ENCODE data around the gene GALNT2.

The GALNT2 gene

DNA sequence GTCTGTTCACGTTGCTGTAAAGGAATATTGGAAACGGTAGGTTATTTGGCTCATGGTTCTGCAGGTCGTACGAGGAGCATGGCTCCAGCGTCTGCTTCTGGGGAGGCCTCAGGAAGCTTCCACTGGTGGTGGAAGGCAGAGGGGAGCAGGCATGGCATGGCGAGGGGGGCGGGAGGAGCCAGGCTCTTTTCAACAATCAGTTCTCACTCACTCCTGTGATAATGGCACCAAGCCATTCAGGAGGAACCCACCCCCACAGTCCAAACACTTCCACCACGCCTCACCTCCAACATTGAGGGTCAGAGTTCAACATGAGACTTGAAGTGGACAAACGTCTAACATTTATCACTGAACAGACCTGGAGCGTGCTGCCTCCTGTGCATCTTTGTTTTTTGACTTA is 217.9 kb downstream of the GALNT2 start:
- FAIRE-seq (no peak), DNase-seq (ENCODE audit: insufficient read length, low spot score) (no peak)

DNA sequence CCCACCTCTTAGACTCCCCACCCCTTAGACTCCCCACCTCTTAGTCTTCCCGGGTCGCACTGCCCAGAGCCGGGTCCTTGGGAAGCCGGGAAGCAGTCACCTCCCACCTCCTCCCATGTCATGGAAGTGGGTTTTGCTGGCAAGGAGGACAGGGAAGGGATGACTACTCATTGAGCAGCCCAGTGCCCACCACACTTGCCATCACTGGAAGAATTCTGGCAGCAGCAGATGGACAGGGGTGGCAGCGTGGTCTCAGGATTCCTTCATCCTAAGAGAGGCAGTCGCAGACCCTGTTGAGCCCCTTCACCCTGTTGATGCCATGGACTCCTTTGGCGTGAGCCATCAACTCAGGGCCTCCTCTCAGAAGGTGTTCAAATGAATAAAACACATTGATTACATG is 218.3 kb downstream of the GALNT2 start:
- FAIRE-seq = no peak
- no peak for DNase-seq (ENCODE audit: insufficient read length, low spot score)

DNA sequence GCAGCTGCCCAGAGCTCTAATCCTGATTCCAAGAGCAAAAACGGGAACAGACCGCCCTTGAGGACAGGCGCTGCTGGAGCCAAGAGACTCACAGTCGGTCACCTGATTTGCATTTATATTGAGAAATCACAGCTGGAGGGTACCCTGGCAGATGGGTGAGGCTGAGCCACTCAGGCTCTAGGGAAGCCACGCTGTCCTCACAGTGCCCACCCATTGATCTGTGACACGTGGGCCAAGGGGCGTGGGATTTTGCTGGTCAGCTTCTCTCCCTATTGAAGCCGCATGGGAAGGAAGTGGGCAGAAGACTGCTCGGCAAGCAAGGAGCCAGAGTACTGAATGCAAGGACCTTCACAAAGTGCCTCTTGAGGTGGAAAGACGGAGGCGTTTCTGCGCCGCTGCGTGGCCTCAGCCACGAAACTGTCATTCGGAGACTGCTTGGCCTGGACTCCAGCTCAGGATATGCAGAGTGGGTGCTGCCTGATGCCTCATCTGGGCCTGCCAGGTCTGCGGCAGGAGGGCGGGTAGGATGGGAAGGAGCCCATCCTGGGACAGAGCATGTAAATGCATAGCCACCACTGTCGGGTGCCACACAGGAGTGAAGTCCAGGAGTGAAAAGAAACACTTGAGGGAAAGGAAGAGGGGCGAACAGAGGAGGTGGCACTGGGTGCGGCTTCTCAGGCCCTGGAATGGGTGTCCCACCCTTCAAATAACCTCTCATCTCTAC is 219.3 kb downstream of the GALNT2 start:
- DNase-seq (ENCODE audit: insufficient read length, low spot score) (no peak), FAIRE-seq (no peak)

DNA sequence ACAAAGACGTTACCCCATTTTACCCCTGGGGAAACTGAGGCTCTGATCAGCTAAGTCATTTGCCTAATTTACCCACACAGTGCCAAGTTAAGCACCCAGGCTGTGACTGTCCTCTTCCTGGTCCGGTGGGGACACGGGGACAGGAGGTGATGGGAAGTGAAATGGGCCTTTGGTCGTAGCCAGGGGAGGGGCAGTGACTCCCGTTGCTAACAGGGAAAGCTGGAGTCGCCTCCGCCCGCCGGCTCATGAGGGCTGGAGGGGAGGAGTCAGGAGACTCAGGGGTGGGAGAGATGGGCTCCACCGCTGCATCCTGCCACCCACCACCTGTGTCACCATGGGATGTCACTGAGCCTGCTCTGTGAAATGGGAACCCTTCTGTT is 219.8 kb downstream of the GALNT2 start:
- DNase-seq (ENCODE audit: insufficient read length, low spot score) = no peak
- FAIRE-seq = no peak

- DNase-seq (ENCODE audit: insufficient read length, low spot score) = no peak
- no peak for FAIRE-seq
These were observed 220.8 kb downstream of the GALNT2 start for GRCh38 chr1:230287674-230288315.

DNA sequence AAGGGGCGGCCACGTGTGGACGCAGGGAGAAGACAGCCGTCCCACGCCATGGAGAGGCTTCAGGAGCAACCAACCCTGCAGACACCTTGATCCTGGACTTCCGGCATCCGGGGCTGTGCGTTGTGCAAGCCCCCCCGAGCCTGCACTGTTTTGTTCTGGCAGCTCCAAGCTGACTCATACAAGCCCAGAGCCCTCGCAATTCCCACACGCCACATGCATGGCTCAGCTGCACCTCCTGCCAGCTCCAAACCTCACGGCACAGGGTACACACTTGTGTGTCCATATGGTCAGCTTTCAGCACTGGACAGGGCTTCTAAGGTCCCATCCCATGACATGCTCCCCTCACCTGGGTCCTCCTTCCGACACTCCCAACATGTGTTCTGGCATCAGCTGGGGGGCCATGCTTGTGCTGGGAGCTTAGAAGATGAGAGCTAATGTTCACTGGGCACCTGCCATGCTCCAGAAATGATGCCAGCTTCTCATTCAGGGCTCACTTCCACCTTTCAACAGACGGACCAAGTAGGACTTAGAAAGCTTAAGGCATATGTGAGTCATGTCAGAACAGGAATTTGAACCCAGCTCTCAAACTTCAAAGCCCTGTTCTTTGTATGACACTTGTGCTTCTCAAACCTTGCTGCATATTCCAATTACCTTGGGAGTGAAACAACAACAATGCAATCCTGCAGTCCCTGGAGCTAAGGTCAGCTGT is 221.8 kb downstream of the GALNT2 start:
- DNase-seq (ENCODE audit: insufficient read length, low spot score) (no peak), FAIRE-seq (no peak)

GRCh38 chr1:230289350-230289644 is 222.3 kb downstream of the GALNT2 start:
- FAIRE-seq = no peak
- DNase-seq (ENCODE audit: insufficient read length, low spot score) = no peak

- FAIRE-seq = no peak
- no peak for DNase-seq (ENCODE audit: insufficient read length, low spot score)
These were observed 224.9 kb downstream of the GALNT2 start for GRCh38 chr1:230291731-230292620.

DNA sequence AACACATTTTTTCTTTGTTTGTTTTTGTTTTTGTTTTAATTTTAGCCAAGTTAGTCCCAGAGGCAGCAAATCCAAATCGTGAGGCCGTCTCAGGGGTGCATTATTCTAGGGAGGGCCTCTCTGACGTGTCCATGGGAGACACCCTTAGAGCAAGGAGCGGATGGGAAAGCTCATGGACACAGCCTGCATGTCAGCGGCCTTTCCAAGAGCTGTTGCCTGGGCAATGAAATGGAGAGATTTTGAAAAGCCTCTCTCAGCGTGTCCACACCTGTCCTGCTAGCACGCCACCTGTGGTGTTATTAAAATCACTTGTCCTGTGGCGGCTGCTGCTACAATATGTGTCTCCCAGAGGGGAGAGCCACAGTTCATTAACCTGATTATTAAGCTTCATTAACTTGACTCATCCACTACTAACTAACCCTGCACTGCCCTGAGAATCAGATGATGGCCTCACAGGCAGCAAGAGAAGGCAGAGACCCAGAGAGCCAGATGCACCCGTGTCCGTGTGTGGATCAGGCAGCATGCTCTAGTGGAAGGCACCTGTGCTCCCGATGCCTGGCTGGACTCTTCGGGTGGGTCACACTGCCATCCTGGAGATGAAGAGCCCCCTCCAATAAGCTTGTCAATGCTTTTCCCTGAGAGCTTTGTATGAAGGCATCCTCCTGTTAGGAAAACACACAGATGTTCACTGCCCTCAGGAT is 225.8 kb downstream of the GALNT2 start:
- FAIRE-seq = no peak

DNA sequence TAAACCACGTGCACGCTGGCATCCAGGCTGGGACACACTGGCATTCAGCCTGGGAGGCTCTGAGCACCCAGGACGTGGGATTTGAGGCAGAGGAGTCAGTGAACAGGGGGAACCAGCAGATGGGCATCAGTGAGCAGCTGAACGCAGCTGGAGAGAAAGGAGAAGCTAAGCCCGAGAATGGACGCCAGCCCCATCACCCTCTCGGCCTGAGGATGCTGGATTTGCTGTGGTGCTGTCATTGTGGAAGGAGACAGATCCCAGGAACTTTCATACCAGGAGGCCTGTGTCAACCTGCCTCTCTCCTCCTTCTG is 226.3 kb downstream of the GALNT2 start:
- DNase-seq (ENCODE audit: insufficient read length, low spot score) = no peak
- FAIRE-seq = no peak

More for the DNA sequence above, 225.8 kb downstream of the GALNT2 start:
- DNase-seq (ENCODE audit: insufficient read length, low spot score) = no peak

- DNase-seq (ENCODE audit: insufficient read length, low spot score) = no peak
- FAIRE-seq = no peak
These were observed 228.3 kb downstream of the GALNT2 start for GRCh38 chr1:230295367-230295766.

GRCh38 chr1:230299191-230300006 is 232.4 kb downstream of the GALNT2 start:
- DNase-seq (ENCODE audit: insufficient read length, low spot score) = no peak
- FAIRE-seq = no peak

DNA sequence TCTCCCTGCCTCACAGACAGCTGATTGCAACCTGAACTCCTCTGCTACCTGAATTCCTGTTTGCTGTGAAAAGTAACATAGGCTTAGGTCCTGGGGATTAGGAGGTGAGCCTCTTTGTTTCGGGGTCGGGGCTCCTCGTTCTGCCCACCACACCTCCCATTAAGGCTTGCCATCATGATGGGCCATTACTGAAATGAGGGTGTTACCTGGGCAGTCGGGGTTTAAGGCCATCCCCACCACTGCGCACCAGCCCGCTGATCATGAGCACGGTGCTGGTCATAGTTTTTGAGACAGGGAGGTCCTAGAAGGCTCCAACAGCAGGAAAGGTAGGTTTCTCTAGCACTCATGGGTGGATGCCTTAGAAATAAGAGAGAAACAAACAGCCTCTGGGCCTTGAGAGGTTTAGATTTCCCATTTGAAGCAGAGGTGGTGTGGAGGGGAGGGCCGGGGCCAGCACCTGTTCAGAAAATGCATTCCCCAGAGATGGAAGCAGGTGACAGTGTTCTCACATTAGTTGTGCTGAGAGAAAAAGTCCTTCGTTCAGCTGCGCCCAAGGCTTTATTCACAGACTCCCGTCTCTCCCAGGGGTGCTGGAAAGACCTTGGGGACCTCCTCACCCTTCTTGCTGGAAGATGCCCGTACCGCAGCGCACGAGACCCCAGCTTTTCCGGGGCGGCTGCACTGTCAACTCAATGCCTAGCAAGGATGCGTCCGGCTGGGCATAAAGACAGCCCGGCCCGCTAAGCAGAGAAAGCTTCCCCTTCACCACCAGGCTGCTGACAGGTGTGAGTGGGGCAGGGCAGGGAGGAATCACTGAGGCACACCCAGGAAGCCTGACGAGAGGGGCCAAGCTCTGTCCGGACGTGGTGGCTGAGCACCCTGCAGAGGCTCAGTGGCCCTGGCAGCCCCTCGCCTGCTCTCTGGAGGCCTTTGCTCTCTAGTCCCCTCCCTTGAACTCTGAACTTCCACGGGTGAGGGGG is 233.6 kb downstream of the GALNT2 start:
- DNase-seq (ENCODE audit: insufficient read length, low spot score) (no peak), FAIRE-seq (no peak)

DNA sequence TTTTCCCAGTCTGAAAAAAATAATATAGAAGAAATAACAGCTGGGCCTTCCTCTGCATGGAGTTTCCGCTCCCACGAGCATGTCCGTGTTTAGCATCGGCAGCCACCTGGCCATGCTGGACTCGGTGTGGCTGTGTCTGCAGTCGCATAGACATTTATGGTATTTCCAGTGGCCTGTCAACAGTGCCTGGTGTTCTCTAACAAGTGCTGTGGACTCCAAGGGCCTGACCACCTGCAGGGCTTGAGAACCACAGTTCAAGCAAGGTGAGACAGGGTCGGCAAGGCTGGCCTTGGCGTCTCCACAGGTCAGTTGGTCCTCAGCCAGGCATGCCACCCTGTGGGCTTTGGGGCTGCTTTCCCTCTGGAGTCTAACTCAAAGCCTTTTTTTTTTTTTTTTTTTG is 234.3 kb downstream of the GALNT2 start:
- no peak for FAIRE-seq
- no peak for DNase-seq (ENCODE audit: insufficient read length, low spot score)

DNA sequence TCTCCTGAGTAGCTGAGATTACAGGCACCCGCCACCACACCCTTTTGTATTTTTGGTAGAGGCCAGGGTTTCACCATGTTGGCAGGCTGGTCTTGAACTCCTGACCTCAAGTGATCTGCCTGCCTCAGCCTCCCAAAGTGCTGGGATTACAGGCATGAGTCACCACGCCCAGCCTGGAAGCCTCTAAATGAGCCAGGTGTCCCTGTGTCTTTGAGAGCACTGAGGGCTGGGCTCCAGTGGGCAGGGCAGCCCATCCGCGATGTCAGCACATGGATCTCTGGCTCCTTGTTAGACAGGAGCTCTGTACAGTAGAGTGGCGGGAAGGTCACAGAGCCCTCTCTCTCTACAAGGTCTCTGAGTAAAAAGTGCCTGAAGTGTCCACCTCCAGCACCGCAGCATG is 234.8 kb downstream of the GALNT2 start:
- FAIRE-seq (no peak), DNase-seq (ENCODE audit: insufficient read length, low spot score) (no peak)

DNA sequence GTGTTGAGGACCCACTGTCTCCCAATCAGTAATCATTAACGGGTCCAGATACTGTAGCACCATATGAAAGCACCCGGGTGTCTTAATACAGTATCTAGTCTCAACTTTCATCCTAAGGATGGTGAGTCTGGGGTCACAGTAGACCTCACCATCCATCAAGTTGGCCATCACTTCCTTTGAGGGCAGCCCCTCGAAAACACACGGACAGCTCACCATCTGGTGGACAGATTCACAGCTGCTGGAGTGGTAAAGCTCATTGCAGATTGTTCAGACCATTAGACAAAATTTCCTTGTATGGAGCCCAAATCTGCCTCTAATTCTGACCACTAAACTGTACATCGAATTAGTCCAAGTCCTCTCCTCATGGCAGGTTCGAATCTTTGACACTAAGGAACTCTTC is 236.0 kb downstream of the GALNT2 start:
- FAIRE-seq (no peak), DNase-seq (ENCODE audit: insufficient read length, low spot score) (no peak)

DNA sequence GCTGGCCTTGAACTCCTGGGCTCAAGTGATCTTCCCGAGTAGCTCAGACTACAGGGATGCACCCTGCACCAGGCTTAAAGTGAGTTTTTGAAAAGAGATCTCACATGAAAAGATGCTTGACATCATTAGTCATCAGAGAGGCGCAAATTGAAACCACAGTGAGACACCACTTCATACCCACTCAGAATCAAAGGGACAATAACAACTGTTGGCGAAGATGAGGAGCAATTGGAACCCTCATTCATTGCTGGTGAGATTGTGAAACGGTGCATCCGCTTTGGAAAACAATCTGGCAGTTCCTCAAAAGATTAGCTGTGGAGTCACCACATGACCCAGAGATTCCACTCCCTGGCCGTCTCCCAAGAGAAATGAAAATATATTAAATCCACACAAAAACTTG is 236.8 kb downstream of the GALNT2 start:
- DNase-seq (ENCODE audit: insufficient read length, low spot score) = no peak
- no peak for FAIRE-seq

GRCh38 chr1:230306169-230306568 is 239.1 kb downstream of the GALNT2 start:
- no peak for FAIRE-seq

GRCh38 chr1:230307213-230307612 is 240.2 kb downstream of the GALNT2 start:
- DNase-seq (ENCODE audit: insufficient read length, low spot score) = no peak

More at GRCh38 chr1:230306169-230306568, 239.1 kb downstream of the GALNT2 start:
- no peak for DNase-seq (ENCODE audit: insufficient read length, low spot score)

More at GRCh38 chr1:230307213-230307612, 240.2 kb downstream of the GALNT2 start:
- no peak for FAIRE-seq
